Erythroblast (primary cell): ENCODE data around the gene NELFCD.
"Not testable (repeated sequence)": the region's sequence is repeated elsewhere in the genome, so short reads cannot be mapped to it uniquely, and the experiment has no call there.

Source experiments
- DNase-seq, 2 experiments: peaks; one replicate each; lab custom pipeline; 2025; lab: John Stamatoyannopoulos, UW
- GATA1 ChIP-seq: IDR thresholded peaks from 2 replicates; pipeline ENCODE4 v1.6.1; 2011; ENCODE audit warnings: low read depth, mild to moderate bottlenecking, control low read depth, low read length, moderate library complexity
- POLR2A ChIP-seq: IDR thresholded peaks from 2 replicates; pipeline ENCODE4 v1.6.1; 2011; ENCODE audit warnings: mild to moderate bottlenecking, low read length

The NELFCD gene

DNA sequence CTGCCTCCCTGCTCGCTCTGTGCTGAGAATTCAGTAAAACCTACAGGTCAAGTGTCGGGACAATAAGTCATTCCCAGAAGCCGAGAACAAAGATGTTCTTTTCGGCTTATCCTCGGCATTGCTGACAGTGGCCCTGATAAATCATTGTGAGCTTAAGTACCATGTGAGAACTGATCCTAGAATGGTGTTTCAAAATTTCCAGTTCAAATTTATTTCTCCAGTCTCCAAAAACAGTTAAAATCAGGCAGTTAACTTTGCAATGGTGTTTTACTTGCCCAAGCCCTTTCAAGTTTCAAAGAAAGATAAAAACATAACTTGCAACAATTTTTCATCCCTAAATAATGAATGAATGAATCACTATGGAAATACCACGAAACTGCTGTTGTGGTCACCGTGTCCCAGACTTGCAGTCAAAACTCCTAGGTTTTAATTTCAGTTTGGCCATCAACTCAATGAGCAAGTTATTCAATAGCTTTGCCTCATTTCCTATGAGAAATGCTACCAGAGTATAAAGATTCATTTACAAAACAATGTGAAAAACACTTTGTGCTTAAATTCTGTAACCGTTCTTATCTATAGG lies 46.8 kb downstream of the NELFCD start:
- no peak for DNase-seq

DNA sequence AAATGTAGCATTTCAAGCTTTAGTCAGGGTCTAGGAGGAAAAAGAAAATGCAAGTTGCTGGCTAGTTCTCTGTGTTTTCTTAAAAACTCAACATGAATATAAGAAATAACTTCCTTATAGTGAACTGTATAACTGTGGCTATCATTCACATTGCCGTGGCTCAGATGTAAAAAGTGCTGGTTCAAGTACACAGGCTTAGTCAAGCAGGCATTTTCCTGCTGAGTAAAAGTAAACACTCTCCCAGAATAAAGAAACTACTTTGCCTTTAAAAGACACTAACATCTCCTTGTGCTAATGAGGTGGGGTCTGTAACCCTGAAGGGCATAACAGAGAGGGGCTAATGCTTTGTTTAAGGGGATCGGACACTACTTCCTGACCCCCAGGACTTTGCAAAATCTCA lies 47.8 kb downstream of the NELFCD start:
- DNase-seq: no peak

More for the DNA sequence above, 46.8 kb downstream of the NELFCD start:
- TF ChIP-seq GATA1: no peak
- TF ChIP-seq POLR2A: no peak

DNA sequence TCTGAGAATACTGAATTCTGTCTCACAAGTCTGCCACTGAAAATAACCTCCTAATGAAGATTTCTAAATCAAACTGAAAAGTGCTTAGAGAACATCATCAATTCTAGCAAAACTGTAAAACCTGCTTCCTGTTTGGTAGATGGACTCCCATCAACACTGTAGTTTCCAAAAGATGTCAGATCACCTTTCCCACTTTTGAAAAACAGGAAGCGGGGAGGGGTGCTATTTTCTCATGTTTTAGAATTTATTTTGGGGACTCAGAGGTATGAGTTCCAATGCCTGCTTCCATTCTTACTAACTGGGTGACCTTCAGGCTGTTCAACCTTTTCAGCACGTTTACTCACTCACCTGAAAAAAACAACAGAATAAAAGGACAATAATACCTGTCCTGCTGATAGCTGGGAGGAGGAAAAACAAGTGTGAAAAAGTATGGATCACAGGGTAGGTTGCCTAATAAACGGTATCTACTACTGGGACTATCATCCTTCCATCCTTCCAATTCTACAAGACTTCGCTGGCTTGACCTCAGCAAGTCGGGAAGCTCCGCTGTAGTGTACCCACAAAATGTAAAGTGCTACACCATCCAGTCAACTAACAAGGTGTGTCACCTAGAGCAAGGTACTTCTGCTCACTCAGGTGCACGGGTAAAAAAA lies 50.0 kb downstream of the NELFCD start:
- no peak for DNase-seq
- TF ChIP-seq POLR2A: no peak

More for the DNA sequence above, 47.8 kb downstream of the NELFCD start:
- TF ChIP-seq POLR2A (no peak), GATA1 (no peak)

DNA sequence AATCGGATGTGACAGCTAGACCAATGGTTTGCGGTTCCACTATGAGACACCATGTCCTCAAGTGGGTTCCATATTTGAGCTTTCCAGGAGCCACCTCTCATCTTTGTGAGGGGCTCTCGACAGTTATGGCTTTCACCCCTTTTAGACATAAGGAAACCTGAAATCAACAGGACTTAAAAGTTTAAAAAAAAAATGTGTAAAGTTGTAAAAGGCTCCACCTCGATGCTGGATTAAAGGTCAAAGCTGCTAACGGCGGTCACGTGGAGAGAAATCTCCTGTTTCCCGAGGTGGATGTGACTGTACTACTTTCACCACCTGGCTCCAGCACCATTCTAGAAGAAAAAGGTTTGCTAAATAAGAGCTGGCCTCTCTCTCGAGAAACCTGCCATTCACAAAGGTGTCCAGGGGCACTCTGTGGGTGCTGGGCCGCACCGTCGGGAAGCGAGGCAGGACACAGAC lies 50.5 kb downstream of the NELFCD start:
- TF ChIP-seq POLR2A (no peak), GATA1 (no peak)

DNA sequence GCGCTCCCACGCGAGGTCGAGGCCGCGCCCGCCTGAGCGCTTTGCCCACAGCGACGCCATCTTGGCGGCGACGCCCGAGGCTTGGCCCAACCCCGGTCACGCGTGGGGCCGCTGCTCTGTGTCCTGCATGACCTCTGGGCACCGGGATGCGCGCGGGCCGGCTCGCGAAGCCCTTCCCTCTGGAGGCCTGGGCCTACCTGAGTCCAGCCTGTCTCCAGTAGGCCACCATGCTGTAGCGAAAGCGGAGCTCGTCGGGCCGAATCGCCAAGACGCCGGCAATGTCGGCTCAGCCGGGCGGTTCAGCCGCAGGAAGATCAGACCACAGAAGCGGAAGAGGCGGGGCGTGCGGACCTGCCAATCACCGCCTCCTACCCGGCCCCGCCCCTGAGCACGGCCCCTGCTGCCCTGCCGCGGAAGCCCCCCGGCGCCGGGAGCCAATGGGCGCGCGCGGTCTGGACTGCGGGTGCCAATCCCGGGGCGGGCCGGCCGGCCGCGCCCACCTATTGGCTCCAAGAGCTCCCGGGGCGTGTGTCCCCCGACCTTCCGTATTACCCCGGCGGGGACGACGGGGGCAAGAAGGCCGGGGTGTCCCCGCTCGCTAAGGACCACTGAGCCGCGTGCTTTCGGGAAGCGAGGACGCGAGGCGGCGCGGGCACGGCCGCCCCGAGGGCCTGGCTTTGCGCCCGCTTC lies 51.1 kb downstream of the NELFCD start, which contains the start of gene ATP5F1E:
Gene ATP5F1E, minus strand, starts transcription at position 313 of the 690 bp plus-strand sequence. Its CDS starts 84 bp downstream, at position 229.
- peak; percentile 97 to 98 for DNase-seq
- TF ChIP-seq GATA1 (no peak), POLR2A (peak; percentile 93)

More for the DNA sequence above, 50.5 kb downstream of the NELFCD start:
- no peak for DNase-seq

DNA sequence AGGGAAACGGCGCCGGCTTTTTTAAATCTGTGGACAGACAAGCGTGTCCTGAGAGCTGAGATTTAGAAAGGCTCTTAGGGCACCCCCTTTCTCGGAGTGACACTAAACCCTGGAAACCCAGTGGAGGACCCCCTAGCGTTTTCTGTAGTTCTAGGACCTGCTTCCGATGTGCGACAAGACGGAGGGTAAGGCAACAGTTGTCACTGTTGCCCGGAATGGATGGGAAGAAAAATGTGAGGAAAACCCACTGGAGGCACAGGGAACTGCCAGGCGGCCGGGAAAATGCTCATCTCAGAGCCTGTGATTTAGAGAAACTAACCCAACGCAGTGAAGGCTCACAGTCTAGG lies 51.6 kb downstream of the NELFCD start:
- DNase-seq: no peak
- no peak for TF ChIP-seq GATA1
- no peak for TF ChIP-seq POLR2A

DNA sequence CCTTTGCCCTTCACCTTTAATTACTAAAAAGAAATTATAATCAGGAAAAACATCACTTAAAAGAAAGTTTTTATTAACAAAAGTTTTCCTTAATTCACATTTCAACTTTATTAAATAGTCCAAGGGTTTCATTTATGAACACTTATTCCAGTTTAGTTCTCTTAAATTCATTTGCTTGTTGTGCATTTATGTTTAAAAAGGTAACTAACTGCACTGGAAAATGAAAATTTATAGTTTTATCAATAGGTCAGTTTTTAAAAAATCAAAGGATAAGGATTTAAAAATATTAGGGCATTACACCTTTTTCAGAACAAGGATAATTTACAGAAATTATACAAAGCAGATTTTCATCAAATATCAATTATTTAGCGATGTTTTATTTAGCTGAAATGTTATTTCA lies 52.0 kb downstream of the NELFCD start:
- no peak for DNase-seq
- TF ChIP-seq POLR2A: no peak
- TF ChIP-seq GATA1: no peak

DNA sequence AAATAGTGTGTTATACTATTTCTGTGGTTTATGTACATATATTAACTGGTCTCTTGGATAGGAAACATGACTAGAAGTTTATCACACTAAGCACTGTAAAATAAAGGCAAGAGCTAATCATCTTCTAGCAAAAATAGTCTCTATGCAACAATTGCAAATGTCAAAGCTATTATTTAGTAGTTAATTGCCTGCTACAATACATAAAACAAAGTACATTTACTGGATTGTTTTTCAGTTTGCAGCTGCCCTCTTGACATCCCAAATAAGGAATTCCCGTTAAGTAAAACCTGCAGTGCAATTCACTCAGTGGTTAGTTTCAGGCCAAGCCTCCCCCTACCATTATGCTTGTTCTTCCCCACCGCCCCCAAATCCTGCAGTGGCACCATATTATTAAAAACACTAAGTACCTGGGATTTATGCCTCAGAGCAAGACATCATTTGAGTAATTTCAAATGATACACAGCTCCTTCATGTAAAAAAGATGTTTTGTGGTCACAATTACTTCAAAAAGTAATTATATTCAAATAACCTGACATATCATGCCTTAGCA lies 52.6 kb downstream of the NELFCD start:
- DNase-seq: no peak
- TF ChIP-seq GATA1 (no peak), POLR2A (no peak)

DNA sequence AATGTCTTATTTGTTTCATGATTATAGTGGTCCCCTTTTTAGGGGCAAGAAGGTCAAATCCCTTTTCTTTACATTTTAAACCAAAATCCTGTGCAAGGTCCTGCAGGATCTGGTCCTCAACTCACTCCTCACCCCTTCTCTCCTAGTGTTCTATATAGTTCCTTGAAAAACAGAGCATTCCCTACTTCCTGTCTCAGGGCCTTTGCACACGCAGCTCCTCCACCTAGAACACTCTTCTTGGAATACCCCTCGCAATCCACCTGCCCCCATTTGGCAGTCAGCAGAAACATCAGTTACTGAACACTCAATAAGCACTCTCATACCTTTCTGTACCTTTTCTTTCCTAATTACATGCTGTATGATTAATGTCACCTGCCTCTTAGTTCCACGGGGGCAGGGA lies 54.3 kb downstream of the NELFCD start:
- no peak for DNase-seq
- TF ChIP-seq POLR2A (no peak), GATA1 (no peak)

DNA sequence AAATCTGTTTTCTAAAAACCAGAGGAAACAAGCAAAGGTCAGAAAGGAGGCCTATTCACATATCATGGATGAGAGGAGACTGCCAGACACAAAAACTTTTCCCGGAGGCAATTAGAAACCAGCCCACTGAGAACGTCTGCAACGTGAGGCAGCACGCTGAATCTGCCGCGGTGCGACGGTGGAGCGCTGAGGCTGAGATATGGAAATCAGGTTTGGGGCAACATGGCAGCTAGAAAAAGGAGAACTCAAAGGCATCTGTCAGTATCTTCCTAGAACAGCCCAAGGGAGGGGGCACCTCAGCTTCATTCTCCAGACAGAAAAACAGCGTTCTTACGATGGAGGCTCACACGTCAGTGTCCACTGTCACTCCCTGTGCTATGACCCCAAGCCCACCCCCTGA lies 56.3 kb downstream of the NELFCD start:
- no peak for TF ChIP-seq GATA1
- no peak for DNase-seq

DNA sequence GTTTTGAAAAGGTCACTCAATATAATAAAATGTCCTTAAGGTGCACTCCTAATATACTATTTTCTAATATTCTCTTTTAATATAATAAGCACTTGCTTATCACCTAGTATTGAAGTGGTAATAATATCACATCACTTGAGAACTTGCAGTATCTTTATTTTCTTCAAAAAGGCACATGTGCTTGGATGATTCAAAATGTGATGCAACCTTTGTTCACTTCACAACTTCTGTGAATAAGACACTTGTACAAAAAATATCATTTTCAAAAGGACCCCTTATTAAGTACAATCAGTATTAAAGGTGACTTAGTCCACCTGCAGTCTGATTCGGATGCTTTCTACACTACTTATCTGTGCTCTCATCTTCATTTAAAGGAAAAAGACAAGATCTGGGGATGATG lies 58.2 kb downstream of the NELFCD start:
- peak in 1 of 2 experiments; percentile 13 for DNase-seq
- TF ChIP-seq GATA1 (no peak), POLR2A (no peak)

DNA sequence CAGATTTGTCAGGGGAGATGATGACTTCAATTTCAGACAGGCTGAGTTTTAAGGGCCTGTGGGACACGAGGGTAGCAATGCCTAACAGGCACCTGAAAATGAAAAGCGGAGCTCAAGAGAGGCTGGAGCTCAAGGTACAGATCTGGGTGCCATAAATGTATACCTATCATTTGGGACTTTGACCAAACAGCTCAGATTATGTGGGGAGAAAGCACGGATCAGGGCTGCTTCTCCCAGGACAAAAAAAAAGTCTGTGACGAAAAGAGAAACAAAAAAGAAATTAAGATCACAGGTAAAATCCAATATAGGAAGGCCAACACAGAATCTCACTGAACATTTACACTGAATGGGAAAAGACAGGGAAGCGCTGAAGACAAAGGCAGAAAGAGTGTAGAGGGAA lies 59.6 kb downstream of the NELFCD start:
- no peak for DNase-seq
- no peak for TF ChIP-seq POLR2A
- TF ChIP-seq GATA1: no peak

DNA sequence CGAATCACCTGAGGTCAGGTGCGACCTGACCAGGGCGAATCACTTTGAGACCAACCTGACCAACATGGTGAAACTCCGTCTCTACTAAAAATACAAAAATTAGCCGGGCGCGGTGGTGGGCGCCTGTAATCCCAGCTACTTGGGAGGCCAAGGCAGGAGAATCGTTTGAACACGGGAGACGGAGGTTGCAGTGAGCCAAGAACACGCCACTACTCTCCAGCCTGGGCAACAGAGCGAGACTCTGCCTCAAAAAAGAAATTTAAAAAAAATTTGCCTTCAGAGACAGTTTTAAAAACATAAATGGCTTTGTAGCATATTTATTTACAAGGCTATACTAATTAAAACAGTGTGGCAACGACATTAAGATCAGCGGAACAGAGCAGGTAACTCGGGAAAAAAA lies 60.4 kb downstream of the NELFCD start:
- not testable (repeated sequence) for DNase-seq

DNA sequence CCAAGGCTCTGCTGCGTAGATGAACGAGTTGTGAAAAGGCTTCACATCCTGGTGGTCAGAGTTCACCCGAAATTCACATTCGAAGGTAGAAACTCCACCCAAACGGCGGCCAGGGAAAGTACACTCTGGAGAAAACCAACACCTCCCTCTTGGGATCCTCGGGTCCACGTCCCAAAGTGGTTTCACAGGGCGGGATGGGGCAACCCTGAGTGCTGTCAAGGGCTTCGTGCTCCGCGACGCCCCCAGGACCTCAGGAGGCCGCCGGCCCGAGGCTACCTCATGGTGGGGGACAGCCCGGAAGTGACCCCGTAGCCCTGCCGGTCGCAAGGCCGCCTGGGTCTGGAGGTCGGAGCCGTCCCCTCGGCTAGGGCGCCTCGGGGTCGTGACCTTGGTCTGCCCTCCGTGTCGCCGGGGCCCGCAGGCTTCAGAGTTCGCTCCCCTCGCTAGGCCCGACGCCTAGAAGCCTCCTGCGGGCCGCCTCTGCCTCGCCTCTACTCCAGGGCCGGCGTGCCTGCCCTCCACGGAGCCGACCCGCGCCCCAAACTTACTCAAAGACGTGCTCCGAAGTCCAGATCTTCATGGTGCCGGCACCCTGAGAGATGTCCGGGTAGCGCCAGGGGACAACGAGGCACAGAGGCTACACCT lies 61.2 kb downstream of the NELFCD start, which contains the start of gene PRELID3B:
Gene PRELID3B, minus strand, starts transcription at position 636 of the 645 bp plus-strand sequence. Its CDS starts 56 bp downstream, at position 580.
- DNase-seq: peak in 1 of 2 experiments; percentile 81

More for the DNA sequence above, 61.2 kb downstream of the NELFCD start, which contains the start of gene PRELID3B:
- TF ChIP-seq POLR2A (peak; percentile 48), GATA1 (no peak)
